ENCODE results near the gene UGT1A5. TPM values are rescaled to one million over a fixed set of nuclear protein-coding genes. Genes with fewer than 3 reads are reported as not detected.

Gene UGT1A5
- total and polyA plus RNA-seq, 2 of the 4 experiments (the other 2 are of a cell fraction) = not detected

DNA sequence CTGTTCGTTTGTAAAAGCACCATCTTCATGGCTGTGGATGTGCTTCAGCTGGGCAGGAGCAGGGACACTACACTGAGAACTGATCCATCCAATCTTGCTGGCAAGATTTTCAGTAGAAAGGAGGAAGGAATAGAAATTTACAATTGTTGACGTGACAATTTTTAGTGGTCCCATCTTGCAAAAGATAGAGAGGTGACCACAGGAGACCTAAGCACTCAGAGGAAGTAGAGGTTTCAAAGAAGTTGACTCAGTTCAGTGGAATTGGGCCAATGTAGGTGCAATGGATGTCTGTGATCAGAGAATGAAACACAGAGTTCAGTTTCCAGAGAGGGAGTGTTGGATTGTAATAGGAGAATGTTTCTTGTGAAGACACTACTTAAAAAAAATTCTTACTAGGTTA lies 1.4 kb downstream of the UGT1A5 start:
- Histone ChIP-seq H3K4me1 (ENCODE audit: control insufficient read depth, insufficient read depth, low read length) (no peaks in the 10 kb centered on the region), H4K5ac (ENCODE audit: low read depth, low read length) (no peak overlapping the region), H3K14ac (replicated peaks; ENCODE audit: low read depth, low read length) (no peak overlapping the region), H3K56ac (ENCODE audit: extremely low read depth, insufficient read depth, low read length) (no peak overlapping the region), H4K8ac (ENCODE audit: low read depth in 2 of 2, low read length in 2 of 2) (no peak overlapping the region), H3K18ac (ENCODE audit: low read depth, low read length) (no peak overlapping the region), H2BK120ac (ENCODE audit: low read depth, low read length) (no peak overlapping the region), H2AK9ac (replicated peaks; ENCODE audit: low read depth, low read length, poor library complexity) (no peak overlapping the region), H3K36me3 (ENCODE audit: control insufficient read depth, insufficient read depth, low read length) (no peaks in the 10 kb centered on the region), H3K23ac (ENCODE audit: low read depth, low read length) (no peak overlapping the region), H3K27ac (ENCODE audit: insufficient read depth, low read length) (no peak overlapping the region), H2AFZ (replicated peaks; ENCODE audit: low read length, poor library complexity) (no peak overlapping the region), H3K9ac (ENCODE audit: low read depth, low read length) (no peak overlapping the region), H3K27me3 (ENCODE audit: control insufficient read depth, insufficient read depth, low read length) (peaks cover 4% of the 10 kb centered on the region; the same call in 1 of the 2 replicates), H2BK15ac (ENCODE audit: low read depth, low read length) (no peak overlapping the region), H3K9me1 (ENCODE audit: insufficient read depth, low read length) (no peaks in the 10 kb centered on the region), H4K91ac (ENCODE audit: insufficient read depth, low read depth, low read length) (no peak overlapping the region), H3K9me3 (ENCODE audit: control insufficient read depth, insufficient read depth, low read length) (no peaks in the 10 kb centered on the region), H2BK5ac (ENCODE audit: low read depth, low read length, poor library complexity, severe bottlenecking) (no peak overlapping the region), H3K4ac (ENCODE audit: low read depth, low read length) (no peak overlapping the region), H4K20me1 (ENCODE audit: insufficient read depth, low read length) (no peaks in the 10 kb centered on the region), H3K4me3 (ENCODE audit: insufficient read depth, low read depth, low read length) (no peak overlapping the region), H2BK20ac (ENCODE audit: low read depth, low read length) (no peak overlapping the region), H3K79me1 (ENCODE audit: low read depth in 1 of 2, low read length in 2 of 2) (no peaks in the 10 kb centered on the region), H3K4me2 (ENCODE audit: low read depth, low read length) (no peak overlapping the region), H2AK5ac (ENCODE audit: low read depth, low read length) (no peak overlapping the region)
- no peak for ATAC-seq (ENCODE audit: low read depth)
- dilution Hi-C loops (cut with HindIII; ENCODE audit: low sequenced_read_pairs, unreplicated experiment) (no loop called here), intact Hi-C loops (cut with micrococcal nuclease) (loop anchor here (1.0 to 5.0 kb wide), 4 partner anchors 157 to 1403 kb away; no protein-coding TSS in a partner anchor), in situ Hi-C loops (cut with MboI; ENCODE audit: low sequenced_read_pairs) (loop anchor here (5.0 kb wide), 1 partner anchor 267 kb away; no protein-coding TSS in a partner anchor)
- WGBS, 2 experiments (ENCODE audit: extremely low coverage in 2 of 2, insufficient read length in 1 of 2) = 100% methylated on average over 1 of the region's 2 CpGs; no CpG with 5 or more reads in 1 of the 2 experiments
- BruUV-seq (replicated peaks) = no TSS peak
- CTCF ChIA-PET = no interaction called here
- POLR2A ChIA-PET (ENCODE audit: unreplicated experiment) = no interaction called here
- TF ChIP-seq NFE2L2 (IDR thresholded peaks at IDR 0.05; ENCODE audit: low read depth, low read length) (no peak), RFX5 (IDR thresholded peaks at IDR 0.05; ENCODE audit: low read depth, low read length) (no peak), FOS (IDR thresholded peaks at IDR 0.05; ENCODE audit: low read depth, low read length) (no peak), CEBPB (IDR thresholded peaks at IDR 0.05; ENCODE audit: low read depth, low read length) (no peak), RAD21 (IDR thresholded peaks at IDR 0.05; ENCODE audit: low read length) (no peak), POLR2A (IDR thresholded peaks at IDR 0.05; ENCODE audit: low read depth, low read length) (no peak), BHLHE40 (IDR thresholded peaks at IDR 0.05; ENCODE audit: low read depth, low read length) (no peak), MXI1 (IDR thresholded peaks at IDR 0.05; ENCODE audit: borderline replicate concordance, low read depth, low read length) (no peak), RCOR1 (IDR thresholded peaks at IDR 0.05; ENCODE audit: insufficient replicate concordance, low read length) (no peak), CTCF (conservative IDR thresholded peaks at IDR 0.05; ENCODE audit: low read depth, low read length) (no peak), MAZ (IDR thresholded peaks at IDR 0.05; ENCODE audit: borderline replicate concordance, low read depth, low read length) (no peak)
- no peak for DNase-seq
